ENCODE measurements around the gene DENND1A. TPM values are rescaled to one million over a fixed set of nuclear protein-coding genes. Genes with fewer than 3 reads are reported as not detected.

The DENND1A gene
- total RNA-seq, 2 experiments from 2014 or later: 21.9 to 23.3 TPM

- POLR2A ChIA-PET: no interaction called here
- no peaks in the 10 kb centered on the region for H3K27me3 Mint-ChIP-seq
- no peaks in the 10 kb centered on the region for H3K9me3 Mint-ChIP-seq
- no peak for DNase-seq
- H3K27ac Mint-ChIP-seq: no peak overlapping the region
- no peak for TF ChIP-seq CTCF (IDR thresholded peaks at IDR 0.05)
- H3K36me3 Mint-ChIP-seq (ENCODE audit: low read depth): no peaks in the 10 kb centered on the region
- intact Hi-C loops (cut with micrococcal nuclease): no loop called here
- CTCF ChIA-PET: interaction anchor here (1.0 kb wide), 1 partner anchor 569 kb away, joined by 4 read pairs; no protein-coding TSS in a partner anchor
- H3K4me1 Mint-ChIP-seq (ENCODE audit: low read depth): peaks cover 4% of the 10 kb centered on the region
- H3K4me3 Mint-ChIP-seq: no peak overlapping the region
- no peak for ATAC-seq
These were observed 457.9 kb downstream of the DENND1A start for GRCh38 chr9:123471843-123472570.

DNA sequence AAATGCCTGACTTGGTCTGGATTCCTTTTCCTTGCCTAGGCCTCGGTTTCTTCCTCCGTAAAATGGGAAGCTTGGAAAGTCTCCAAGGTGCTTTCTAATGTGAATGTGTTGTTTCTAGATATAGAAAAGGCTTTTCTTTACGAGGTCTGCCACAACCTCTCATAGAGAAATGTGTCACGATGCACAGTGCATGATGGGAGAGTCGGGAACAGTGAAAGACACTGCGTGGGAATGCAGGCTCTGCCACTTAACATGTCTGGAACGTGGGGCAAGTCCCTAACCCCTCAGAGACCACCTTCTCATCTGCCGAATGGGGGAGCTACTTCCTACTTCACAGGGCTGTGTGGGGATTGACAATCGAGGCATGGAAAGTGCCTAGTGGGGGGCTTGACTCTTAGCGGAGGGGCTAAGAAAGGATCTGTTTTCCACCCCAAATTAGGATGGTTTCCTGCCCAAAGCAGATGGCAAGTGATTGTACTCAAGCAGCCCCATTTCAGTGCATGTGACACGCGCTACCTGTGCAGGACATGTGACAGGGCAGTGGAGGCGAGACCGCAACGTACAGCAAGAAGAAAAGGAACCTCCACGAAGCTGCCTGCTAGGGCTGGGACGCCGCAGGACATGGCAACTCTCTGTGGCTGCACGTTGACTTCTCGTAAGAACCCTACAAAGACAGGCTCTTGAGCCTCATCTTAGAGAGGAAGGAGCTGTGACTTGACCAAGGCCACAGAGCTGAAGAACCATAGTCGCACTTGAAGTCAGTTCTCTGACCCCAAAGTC lies 458.7 kb downstream of the DENND1A start:
- DNase-seq (no peak), ATAC-seq (no peak)
- no peak for TF ChIP-seq CTCF (IDR thresholded peaks at IDR 0.05)
- ChIA-PET POLR2A (no interaction called here), CTCF (no interaction called here)
- H3K4me3 Mint-ChIP-seq: no peak overlapping the region
- H3K27ac Mint-ChIP-seq: no peak overlapping the region
- no peaks in the 10 kb centered on the region for H3K9me3 Mint-ChIP-seq
- H3K27me3 Mint-ChIP-seq: no peaks in the 10 kb centered on the region
- no peaks in the 10 kb centered on the region for H3K36me3 Mint-ChIP-seq (ENCODE audit: low read depth)
- H3K4me1 Mint-ChIP-seq (ENCODE audit: low read depth): peaks cover 4% of the 10 kb centered on the region
- intact Hi-C loops (cut with micrococcal nuclease): no loop called here

- Mint-ChIP-seq H3K4me3 (no peak overlapping the region), H3K27me3 (no peaks in the 10 kb centered on the region), H3K27ac (no peak overlapping the region)
These were observed 459.7 kb downstream of the DENND1A start for GRCh38 chr9:123470121-123470782.

DNA sequence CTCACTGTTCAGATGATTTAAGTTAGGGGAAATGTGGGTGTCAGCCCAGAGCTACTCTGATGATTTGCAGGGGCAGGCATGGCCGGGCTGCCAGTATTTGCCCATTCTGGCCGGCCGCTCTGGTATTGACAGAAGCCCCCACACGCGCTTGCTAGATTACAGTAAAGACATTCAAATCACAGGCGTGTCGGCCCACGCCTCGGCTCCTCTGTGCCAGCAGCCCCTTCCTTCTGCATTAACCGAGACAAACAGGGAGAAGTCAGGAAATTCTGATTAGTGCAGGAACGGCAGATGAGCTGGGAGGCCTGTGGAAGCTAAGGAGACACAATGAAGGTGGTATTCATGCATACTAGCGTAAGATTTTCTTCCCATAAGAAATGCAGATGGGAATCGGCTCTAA lies 460.6 kb downstream of the DENND1A start:
- ChIA-PET POLR2A (no interaction called here), CTCF (no interaction called here)
- H3K27me3 Mint-ChIP-seq: no peaks in the 10 kb centered on the region
- no peaks in the 10 kb centered on the region for H3K9me3 Mint-ChIP-seq
- ATAC-seq (no peak), DNase-seq (no peak)
- peaks cover 4% of the 10 kb centered on the region for H3K4me1 Mint-ChIP-seq (ENCODE audit: low read depth)
- TF ChIP-seq CTCF (IDR thresholded peaks at IDR 0.05): no peak
- intact Hi-C loops (cut with micrococcal nuclease): no loop called here
- H3K4me3 Mint-ChIP-seq: no peak overlapping the region
- H3K36me3 Mint-ChIP-seq (ENCODE audit: low read depth): no peaks in the 10 kb centered on the region
- no peak overlapping the region for H3K27ac Mint-ChIP-seq

More at GRCh38 chr9:123470121-123470782, 459.7 kb downstream of the DENND1A start:
- CTCF ChIA-PET: no interaction called here
- Mint-ChIP-seq H3K36me3 (ENCODE audit: low read depth) (no peaks in the 10 kb centered on the region), H3K9me3 (no peaks in the 10 kb centered on the region), H3K4me1 (ENCODE audit: low read depth) (peaks cover 4% of the 10 kb centered on the region)
- DNase-seq (no peak), ATAC-seq (no peak)
- POLR2A ChIA-PET: no interaction called here
- intact Hi-C loops (cut with micrococcal nuclease): no loop called here
- TF ChIP-seq CTCF (IDR thresholded peaks at IDR 0.05): no peak

All from activated CD8-positive, alpha-beta T cell treated with anti-CD3 and anti-CD28 coated beads for 36 hours (primary cell).